GM12878 (cell line): Measurements from ENCODE around the gene NRBP1. TPM values are rescaled to one million over a fixed set of nuclear protein-coding genes. Genes with fewer than 3 reads are reported as not detected.

ENCODE experiments used
- ATAC-seq: fragments of 200-7000 bp; cut with Tn5 transposase; 3 replicates; pipeline ENCODE4 v1.9.1; 2020; ENCODE audit warnings: mild to moderate bottlenecking, moderate library complexity
- BruUV-seq: library from RNA; stranded (reverse); fragments of 400-500 nt; replicated peaks from 2 replicates; lab custom pipeline; 2021; lab: Mats Ljungman, UMichigan
- CTCF ChIA-PET: fragments of 300-600 bp; sonication (Branson Sonifier 250); formaldehyde crosslinking; extraction: SDS; loops from one replicate; lab custom pipeline; 2021; ENCODE audit warnings: inconsistent platforms; lab: Yijun Ruan, JAX
- POLR2A ChIA-PET: fragments of 350-600 bp; formaldehyde crosslinking; extraction: SDS; loops from one replicate; lab custom pipeline; 2021; ENCODE audit warnings: inconsistent platforms; lab: Charles Lee
- RAD21 ChIA-PET: fragments of 300-600 bp; sonication (Branson Sonifier 250); formaldehyde crosslinking; loops from one replicate; lab custom pipeline; 2023; ENCODE audit warnings: antibody characterized with exemption; ENCODE audit not compliant: unreplicated experiment; lab: Charles Lee
- SMC1A ChIA-PET: fragments of 300-600 bp; sonication (Branson Sonifier 250); formaldehyde crosslinking; loops from one replicate; lab custom pipeline; 2023; ENCODE audit not compliant: unreplicated experiment, uncharacterized antibody; lab: Charles Lee
- DNase-seq: peaks from one replicate; pipeline ENCODE4 v3.0.0-alpha.2; 2011; ENCODE audit warnings: low read depth, low spot score
- FAIRE-seq: peaks from 3 replicates; lab custom pipeline; 2011; peaks lifted over from hg19 to GRCh38; lab: Jason Lieb, UNC
- H2AFZ ChIP-seq: 2 replicates; pipeline ENCODE4 v1.6.0; 2011; ENCODE audit warnings: low read depth, low read length, control low read depth; ENCODE audit not compliant: control insufficient read depth
- H3K27ac ChIP-seq: 2 replicates; pipeline ENCODE4 v1.5.1; 2011; ENCODE audit warnings: control low read depth; ENCODE audit not compliant: control insufficient read depth, insufficient read depth
- H3K27me3 ChIP-seq, 2 experiments: replicated peaks in 1 of 2; 2 replicates each; pipeline versions ENCODE4 v1.6.0 to v1.6.1; 2011; ENCODE audit warnings: low read length in 1 of 2; ENCODE audit not compliant: control insufficient read depth in 2 of 2, insufficient read depth in 2 of 2
- H3K36me3 ChIP-seq, 2 experiments: 2 replicates each; pipeline ENCODE4 v1.5.1; 2011; ENCODE audit warnings: low read length in 1 of 2; ENCODE audit not compliant: control insufficient read depth in 2 of 2, insufficient read depth in 2 of 2
- H3K4me1 ChIP-seq: 2 replicates; pipeline ENCODE4 v1.6.1; 2011; ENCODE audit warnings: mild to moderate bottlenecking, low read length, moderate library complexity, mixed read lengths; ENCODE audit not compliant: control insufficient read depth, insufficient read depth
- H3K4me2 ChIP-seq: 2 replicates; pipeline ENCODE4 v1.6.0; 2011; ENCODE audit warnings: control low read depth; ENCODE audit not compliant: control insufficient read depth, insufficient read depth
- H3K4me3 ChIP-seq: fragments of 200-600 bp; sonication (generic); 2 replicates; pipeline ENCODE4 v1.5.1; 2016
- H3K79me2 ChIP-seq: 2 replicates; pipeline ENCODE4 v1.6.0; 2011; ENCODE audit warnings: low read length; ENCODE audit not compliant: control insufficient read depth, insufficient read depth
- H3K9ac ChIP-seq: 2 replicates; pipeline ENCODE4 v1.8.0; 2011; ENCODE audit warnings: low read length, control low read depth, mixed read lengths; ENCODE audit not compliant: control insufficient read depth, insufficient read depth
- H3K9me3 ChIP-seq: replicated peaks from 3 replicates; pipeline ENCODE4 v1.5.1; 2011; ENCODE audit warnings: mild to moderate bottlenecking, low read length; ENCODE audit not compliant: control insufficient read depth, insufficient read depth
- H4K20me1 ChIP-seq: 2 replicates; pipeline ENCODE4 v1.6.0; 2011; ENCODE audit not compliant: control insufficient read depth, insufficient read depth
- BCL11A ChIP-seq: IDR thresholded peaks from 2 replicates; pipeline ENCODE4 v1.6.1; 2011; ENCODE audit warnings: low read depth, low read length
- EP300 ChIP-seq, 2 experiments: fragments of 150-350 bp in 1 of 2; IDR thresholded peaks; 2 replicates each; pipeline ENCODE4 v1.6.1; 2011 to 2012; ENCODE audit warnings: low read depth in 2 of 2, low read length in 2 of 2, borderline replicate concordance in 1 of 2, improper control_type of control experiment in 1 of 2, inconsistent platforms in 1 of 2; ENCODE audit not compliant: control insufficient read depth in 1 of 2
- HDGF ChIP-seq: fragments of 450-650 bp; IDR thresholded peaks from 2 replicates; pipeline ENCODE4 v1.6.1; 2016; ENCODE audit warnings: antibody characterized with exemption
- NKRF ChIP-seq: fragments of 450-650 bp; conservative IDR thresholded peaks from 2 replicates; pipeline ENCODE4 v1.6.1; 2017; ENCODE audit warnings: mild to moderate bottlenecking, moderate library complexity
- ZSCAN29 ChIP-seq: fragments of 450-650 bp; IDR thresholded peaks from 2 replicates; pipeline ENCODE4 v1.6.1; 2017; ENCODE audit warnings: mild to moderate bottlenecking, moderate library complexity
- WGBS: methylation state at CpG from one replicate; pipeline ENCODE4 v1.1.6; 2016; ENCODE audit warnings: low lambda C conversion rate; ENCODE audit not compliant: insufficient replicate concordance, insufficient coverage; ENCODE audit errors: missing lambda C conversion rate; 5-methylcytosine and 5-hydroxymethylcytosine counted together
- in situ Hi-C: fragments of 300-500 bp; cut with MboI; formaldehyde crosslinking; loops from 9 replicates; pipeline ENCODE4 v1.14.3; 2018; ENCODE audit warnings: mixed read lengths
- intact Hi-C: fragments of 100-400 bp; cut with micrococcal nuclease; formaldehyde crosslinking; loops from one replicate; pipeline ENCODE4 v1.14.2; 2022; ENCODE audit not compliant: unreplicated experiment
- polyA plus RNA-seq, 11 experiments: library from polyadenylated mRNA; depleted of rRNA in 4 of 11; unstranded in 6 of 11; stranded (reverse) in 5 of 11; fragments of >200 nt; fragmentation: Nextera tagmentation in 4 of 11; fragmentation: Illumina TruSeq in 1 of 11; extraction: Ambion mirVana in 4 of 11; extraction: Trizol in 1 of 11; gene quantifications; 1 replicate in 1 of 11; 2 replicates in 10 of 11; pipeline versions ENCODE4 v1.2.1 to v1.2.3, GENCODE V29; 2011 to 2016; ENCODE audit warnings: inconsistent platforms in 2 of 11, missing spikeins in 2 of 11, low read depth in 1 of 11
- total RNA-seq, 4 experiments: library from RNA; depleted of rRNA in 3 of 4; stranded (reverse); fragments of >200 nt in 3 of 4; fragmentation: Illumina TruSeq in 1 of 4; extraction: Trizol in 1 of 4; gene quantifications; 2 replicates each; pipeline versions ENCODE4 v1.2.1 to v1.2.3, GENCODE V29; 2013 to 2021

The NRBP1 gene
- total and polyA plus RNA-seq, 10 of the 15 experiments (the other 5 are each of a cell fraction or from before 2014, with no cell fraction given): 5.7 to 136 (median 66.1) TPM

- TF ChIP-seq NKRF: no peak
Measured at GRCh38 chr2:27446057-27446456, 17.6 kb downstream of the NRBP1 start (continued).

GRCh38 chr2:27448381-27448780 lies 19.9 kb downstream of the NRBP1 start:
- Histone ChIP-seq H3K27me3 (no peaks in the 10 kb centered on the region), H3K4me2 (no peak overlapping the region), H3K9ac (no peak overlapping the region), H3K27ac (no peak overlapping the region), H3K9me3 (no peaks in the 10 kb centered on the region), H4K20me1 (no peaks in the 10 kb centered on the region), H3K36me3 (no peaks in the 10 kb centered on the region; a peak in 1 of 4 replicates), H2AFZ (no peak overlapping the region), H3K4me1 (no peaks in the 10 kb centered on the region), H3K4me3 (no peak overlapping the region), H3K79me2 (no peaks in the 10 kb centered on the region)
- RAD21 ChIA-PET: no interaction called here
- FAIRE-seq: no peak
- POLR2A ChIA-PET: no interaction called here
- BruUV-seq: no TSS peak
- in situ Hi-C loops: no loop called here
- DNase-seq: no peak
- TF ChIP-seq BCL11A (no peak), ZSCAN29 (no peak), HDGF (no peak), EP300 (IDR thresholded peaks at IDR 0.05; ENCODE audit: borderline replicate concordance in 1 of 2, control insufficient read depth in 1 of 2, low read depth in 2 of 2, low read length in 2 of 2) (no peak)
- CTCF ChIA-PET: interaction anchor here (1.3 kb wide), 1 partner anchor 79 kb away, joined by 4 read pairs; no protein-coding TSS in a partner anchor
- 50% methylated on average over 3 of the region's 3 CpGs for WGBS
- ATAC-seq: no peak
- SMC1A ChIA-PET: no interaction called here
- intact Hi-C loops: no loop called here
